GM18505 (cell line): ENCODE measurements around the gene SULT2B1.
A peak's percentile ranks its signal among the peaks of the same experiment; 100 is the strongest.
"Not testable (repeated sequence)": the region's sequence is repeated elsewhere in the genome, so short reads cannot be mapped to it uniquely, and the experiment has no call there.

ENCODE experiments used
- ATAC-seq: cut with Tn5 transposase; IDR thresholded peaks from one replicate; pipeline ENCODE4 v1.9.1; 2021; ENCODE audit not compliant: unreplicated experiment
- POLR2A ChIP-seq: IDR thresholded peaks from 4 replicates; pipeline ENCODE4 v1.6.1; 2011; ENCODE audit warnings: borderline replicate concordance; ENCODE audit not compliant: insufficient read depth, insufficient read length; ENCODE audit errors: extremely low read depth

SULT2B1 gene

GRCh38 chr19:48513289-48514122, 38.5 kb upstream of the SULT2B1 start:
- no peak for ATAC-seq

GRCh38 chr19:48514123-48514458, 37.9 kb upstream of the SULT2B1 start:
- no peak for TF ChIP-seq POLR2A
- ATAC-seq, result no peak

More at GRCh38 chr19:48513289-48514122, 38.5 kb upstream of the SULT2B1 start:
- peak; percentile 32 for TF ChIP-seq POLR2A

GRCh38 chr19:48516536-48516935, 35.4 kb upstream of the SULT2B1 start:
- no peak for ATAC-seq
- no peak for TF ChIP-seq POLR2A

- TF ChIP-seq POLR2A, result no peak
- no peak for ATAC-seq
These were observed 33.8 kb upstream of the SULT2B1 start for GRCh38 chr19:48518207-48518606.

GRCh38 chr19:48519426-48519825, 32.5 kb upstream of the SULT2B1 start:
- not testable (repeated sequence) for ATAC-seq

GRCh38 chr19:48520134-48520533, 31.8 kb upstream of the SULT2B1 start:
- no peak for TF ChIP-seq POLR2A
- ATAC-seq, result no peak

GRCh38 chr19:48524221-48524620, 27.8 kb upstream of the SULT2B1 start:
- no peak for TF ChIP-seq POLR2A

GRCh38 chr19:48524732-48525131, 27.2 kb upstream of the SULT2B1 start:
- TF ChIP-seq POLR2A, result no peak

More at GRCh38 chr19:48524221-48524620, 27.8 kb upstream of the SULT2B1 start:
- ATAC-seq, result no peak

GRCh38 chr19:48529156-48529555, 22.8 kb upstream of the SULT2B1 start:
- ATAC-seq, result no peak
- no peak for TF ChIP-seq POLR2A

More at GRCh38 chr19:48524732-48525131, 27.2 kb upstream of the SULT2B1 start:
- ATAC-seq, result no peak

- ATAC-seq, result no peak
- no peak for TF ChIP-seq POLR2A
These were observed 21.8 kb upstream of the SULT2B1 start for GRCh38 chr19:48530066-48530720.

GRCh38 chr19:48530770-48531169, 21.2 kb upstream of the SULT2B1 start:
- no peak for ATAC-seq
- TF ChIP-seq POLR2A, result no peak

GRCh38 chr19:48533770-48534169, 18.2 kb upstream of the SULT2B1 start:
- no peak for TF ChIP-seq POLR2A
- ATAC-seq, result no peak

GRCh38 chr19:48537541-48537940, 14.4 kb upstream of the SULT2B1 start:
- no peak for TF ChIP-seq POLR2A
- no peak for ATAC-seq

GRCh38 chr19:48538057-48538456, 13.9 kb upstream of the SULT2B1 start:
- ATAC-seq, result not testable (repeated sequence)

- no peak for TF ChIP-seq POLR2A
- no peak for ATAC-seq
These were observed 12.4 kb upstream of the SULT2B1 start for GRCh38 chr19:48539503-48540096.

- ATAC-seq, result no peak
These were observed 11.9 kb upstream of the SULT2B1 start for GRCh38 chr19:48540110-48540509.

More at GRCh38 chr19:48540110-48540509, 11.9 kb upstream of the SULT2B1 start:
- TF ChIP-seq POLR2A, result no peak
